HL-60/S4 (cell line): Measurements from ENCODE around the gene LAPTM5.

ENCODE experiments used
- in situ Hi-C: fragments of 300-500 bp; cut with MboI; formaldehyde crosslinking; loops from 2 replicates; pipeline ENCODE4 v1.14.3; 2022; ENCODE audit warnings: low sequenced_read_pairs

The LAPTM5 gene

GRCh38 chr1:30746212-30747032 is 11.2 kb downstream of the LAPTM5 start:
- in situ Hi-C loops: no loop called here

GRCh38 chr1:30745834-30746208 is 11.8 kb downstream of the LAPTM5 start:
- in situ Hi-C loops: no loop called here

GRCh38 chr1:30745156-30745833 is 12.3 kb downstream of the LAPTM5 start:
- in situ Hi-C loops: no loop called here

- in situ Hi-C loops: no loop called here
Measured at GRCh38 chr1:30744060-30744756, 13.4 kb downstream of the LAPTM5 start.

- in situ Hi-C loops: no loop called here
Measured at GRCh38 chr1:30743584-30744059, 14.0 kb downstream of the LAPTM5 start.

- in situ Hi-C loops: no loop called here
Measured at GRCh38 chr1:30742963-30743559, 14.5 kb downstream of the LAPTM5 start.

GRCh38 chr1:30742300-30742962 is 15.1 kb downstream of the LAPTM5 start:
- in situ Hi-C loops: no loop called here

- in situ Hi-C loops: no loop called here
Measured at GRCh38 chr1:30741239-30741894, 16.2 kb downstream of the LAPTM5 start.

GRCh38 chr1:30740251-30741238 is 17.0 kb downstream of the LAPTM5 start:
- in situ Hi-C loops: no loop called here

- in situ Hi-C loops: no loop called here
Measured at GRCh38 chr1:30739601-30740000, 18.0 kb downstream of the LAPTM5 start.

GRCh38 chr1:30738715-30739559 is 18.6 kb downstream of the LAPTM5 start:
- in situ Hi-C loops: no loop called here

- in situ Hi-C loops: no loop called here
Measured at GRCh38 chr1:30738040-30738714, 19.4 kb downstream of the LAPTM5 start.

- in situ Hi-C loops: no loop called here
Measured at GRCh38 chr1:30737357-30738039, 20.1 kb downstream of the LAPTM5 start.

- in situ Hi-C loops: no loop called here
Measured at GRCh38 chr1:30735668-30736498, 21.7 kb downstream of the LAPTM5 start.

GRCh38 chr1:30735124-30735523 is 22.4 kb downstream of the LAPTM5 start:
- in situ Hi-C loops: no loop called here

- in situ Hi-C loops: no loop called here
Measured at GRCh38 chr1:30734580-30734979, 23.0 kb downstream of the LAPTM5 start.
